ENCODE measurements around the gene ANG.
"Not testable (repeated sequence)": the region's sequence is repeated elsewhere in the genome, so short reads cannot be mapped to it uniquely, and the experiment has no call there.

ANG gene

DNA sequence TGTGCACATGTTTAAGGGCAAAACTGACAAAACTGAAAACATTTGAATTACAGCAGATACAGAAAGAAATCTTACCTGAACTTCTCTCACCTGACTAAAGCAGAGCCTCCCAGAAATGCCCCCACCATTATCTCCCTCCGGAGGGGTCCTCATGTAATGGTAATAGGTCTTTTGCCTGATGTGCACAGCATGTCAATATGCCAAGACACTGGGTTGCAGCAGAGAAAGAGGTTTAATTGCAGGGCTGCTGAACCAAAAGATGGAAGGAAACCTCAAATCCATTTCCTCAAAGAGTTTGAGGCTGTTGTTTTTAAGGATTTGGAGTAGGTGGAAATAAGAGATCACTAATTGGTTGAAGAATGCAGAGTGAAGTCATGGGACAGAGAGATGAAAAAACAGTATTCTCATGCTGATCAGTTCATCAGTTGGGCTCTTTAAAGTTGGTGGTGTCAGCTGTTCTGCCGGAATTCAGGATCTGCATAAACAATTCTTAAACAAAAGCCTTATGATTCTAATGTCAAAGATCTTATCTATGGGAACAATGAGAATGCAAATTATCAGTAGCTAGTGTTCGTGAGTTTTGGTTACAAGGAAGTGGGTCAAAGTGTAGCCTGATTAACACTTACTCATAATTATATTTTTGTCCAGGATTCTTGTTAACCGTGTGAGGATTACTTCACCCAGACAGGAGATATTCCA, 18.2 kb downstream of the ANG start:
- DNase-seq: no peak

DNA sequence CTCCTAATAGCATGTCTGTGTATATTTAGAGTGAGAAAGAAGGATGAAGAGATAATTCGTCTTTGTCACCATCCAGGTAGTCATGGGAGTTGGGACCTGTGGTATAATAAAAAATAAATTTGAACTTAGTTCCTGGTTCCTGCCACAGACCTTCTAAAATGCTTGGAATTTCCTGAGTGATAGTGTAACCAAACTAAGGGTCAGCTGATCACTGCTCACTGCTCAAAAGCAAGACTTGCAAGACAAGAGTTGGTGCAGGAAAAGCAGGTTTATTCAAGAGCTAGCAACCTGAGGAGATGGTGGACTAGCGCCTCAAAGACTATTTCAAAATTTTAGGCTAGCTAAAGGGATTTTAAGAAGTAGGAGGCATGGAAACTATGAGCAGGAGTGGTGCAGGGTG, 19.1 kb downstream of the ANG start:
- no peak for DNase-seq

DNA sequence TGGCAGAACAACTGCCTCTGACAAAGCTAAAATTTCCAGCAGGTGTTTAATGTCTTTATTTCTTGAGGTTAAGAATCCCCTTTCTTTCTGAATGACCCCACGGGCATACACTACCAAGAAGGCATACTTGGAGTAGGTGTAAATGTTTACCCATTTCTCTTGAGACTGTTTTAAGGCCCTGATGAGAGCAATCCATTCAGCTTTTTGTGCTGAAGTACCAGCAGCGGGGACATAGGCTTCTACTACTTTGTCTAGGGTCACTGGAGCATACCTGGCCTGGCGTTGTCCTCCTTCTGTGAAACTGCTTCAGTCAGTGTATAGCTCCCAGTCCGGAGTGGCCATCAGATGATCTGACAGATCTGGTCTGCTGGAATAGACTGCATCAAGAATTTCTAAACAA, 22.7 kb downstream of the ANG start:
- DNase-seq: no peak

DNA sequence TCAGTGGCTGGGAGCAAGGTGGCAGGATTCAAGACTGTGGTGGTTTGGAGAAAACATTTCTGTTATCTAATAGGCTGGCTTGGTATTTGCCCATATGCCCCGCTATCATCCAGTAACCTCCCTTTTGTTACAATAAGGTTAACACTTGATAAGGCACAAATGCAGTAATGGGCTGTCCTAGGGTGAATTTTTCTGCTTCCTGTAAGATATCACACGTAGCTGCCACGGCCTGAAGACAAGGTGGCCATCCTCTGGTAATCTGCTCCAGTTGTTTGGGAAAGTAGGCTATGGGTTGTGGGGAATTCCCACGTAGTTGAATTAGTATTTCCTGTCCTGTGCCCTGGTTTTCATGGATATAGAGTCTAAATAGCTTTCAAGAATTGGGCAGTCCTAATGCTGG, 23.1 kb downstream of the ANG start:
- DNase-seq: no peak

DNA sequence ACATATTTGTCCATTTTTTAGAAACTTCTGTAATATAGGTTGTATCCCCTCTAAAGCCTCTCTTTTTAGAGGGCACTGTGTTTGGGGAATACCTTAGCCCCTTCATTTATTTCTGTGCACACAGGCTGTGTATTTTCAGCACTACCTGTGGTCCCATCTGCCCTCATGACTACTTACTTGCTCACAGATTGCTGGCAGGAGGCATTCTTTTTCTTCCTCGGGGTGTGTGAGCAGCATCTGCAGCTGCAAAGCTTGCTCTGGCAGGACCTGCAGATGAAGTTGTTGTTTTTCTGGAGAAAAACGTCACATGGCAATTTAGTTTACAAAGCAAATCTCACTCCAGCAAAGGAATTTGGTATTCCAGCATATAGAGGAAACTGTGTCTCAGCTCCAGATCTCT, 24.3 kb downstream of the ANG start:
- no peak for DNase-seq

DNA sequence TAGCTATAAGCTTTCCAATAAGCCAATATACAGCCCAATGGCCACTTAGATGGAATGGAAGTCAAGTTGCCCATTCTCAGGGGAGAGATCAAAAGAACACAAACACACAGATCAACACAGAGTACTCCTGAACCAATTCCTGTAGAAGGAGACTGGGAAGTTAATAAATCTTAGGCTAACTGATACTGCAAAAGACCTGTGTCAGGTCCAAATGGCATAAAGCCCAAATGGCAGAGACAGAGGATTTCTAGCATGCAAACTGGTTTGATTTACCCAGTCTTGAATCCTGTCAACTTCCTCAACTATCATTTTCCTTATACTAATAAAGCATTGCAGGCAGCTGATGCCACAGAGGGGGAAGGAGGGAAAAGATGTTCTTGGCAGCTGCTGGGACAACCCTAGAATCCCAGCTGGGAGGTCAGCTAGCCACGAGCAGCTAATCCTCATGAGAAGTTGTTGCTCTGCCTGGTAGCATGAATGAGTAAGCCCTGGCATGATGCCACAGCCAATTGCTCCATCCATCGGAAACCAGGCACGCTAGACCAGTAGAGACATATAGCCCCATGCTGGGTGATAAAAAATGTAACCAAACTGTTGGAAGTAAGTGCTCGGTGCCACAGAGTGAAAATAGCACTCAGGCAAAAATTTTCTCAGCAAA, 26.2 kb downstream of the ANG start:
- no peak for DNase-seq

DNA sequence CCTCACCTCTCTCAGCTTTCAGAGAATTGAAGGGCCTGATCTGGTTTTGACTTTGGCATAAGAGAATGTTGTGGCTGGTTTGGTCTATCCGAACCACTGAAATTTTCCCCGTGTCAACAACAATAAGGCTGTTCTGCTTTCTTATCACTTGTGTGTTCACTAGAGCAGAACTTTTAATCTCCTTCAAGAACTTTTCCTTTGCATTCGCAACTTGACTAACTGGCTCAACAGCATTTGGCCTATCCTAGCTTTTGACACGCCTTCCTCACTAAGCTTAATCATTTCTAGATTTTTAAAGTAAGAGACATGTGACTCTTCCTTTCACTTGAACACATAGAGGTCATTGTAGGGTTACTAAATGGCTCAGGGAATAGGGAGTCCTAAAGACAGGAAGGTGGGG, 31.2 kb downstream of the ANG start:
- no peak for DNase-seq

DNA sequence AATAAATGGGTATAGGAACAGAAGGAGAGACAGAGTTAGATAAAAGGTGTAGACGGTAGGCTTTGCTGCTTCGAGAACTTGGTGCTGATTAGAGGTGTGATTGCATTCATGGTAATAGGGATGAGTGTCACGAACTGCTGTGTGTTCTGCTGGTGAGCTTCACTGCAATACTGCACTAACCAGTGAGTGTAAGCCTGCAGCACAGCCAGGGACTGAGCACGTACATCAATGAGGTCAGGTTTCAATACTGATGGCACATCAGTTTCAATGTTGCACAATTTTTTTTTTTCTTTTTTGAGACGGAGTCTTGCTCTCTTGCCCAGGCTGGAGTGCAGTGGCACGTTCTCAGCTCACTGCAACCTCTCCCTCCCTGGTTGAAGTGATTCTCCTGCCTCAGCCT, 32.2 kb downstream of the ANG start:
- no peak for DNase-seq

DNA sequence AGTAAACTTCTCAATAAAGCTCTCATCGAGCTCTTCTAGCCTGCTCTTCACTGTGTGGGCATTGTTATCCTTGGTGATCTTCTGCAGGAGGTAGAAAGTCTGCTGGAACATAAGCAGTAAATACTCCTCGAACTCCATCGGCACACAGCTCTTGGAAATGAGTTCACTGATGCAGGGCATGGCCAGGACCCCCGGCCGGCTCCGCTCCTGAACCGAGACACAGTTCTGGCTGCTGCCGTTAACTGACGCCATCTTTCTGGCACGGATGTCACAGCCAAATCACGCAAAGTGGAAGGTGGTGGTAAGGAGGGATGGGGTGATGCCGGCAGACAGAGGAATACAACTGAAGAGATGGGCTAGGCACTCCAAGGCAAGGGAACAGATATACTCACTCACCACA, 33.5 kb downstream of the ANG start:
- DNase-seq: no peak

DNA sequence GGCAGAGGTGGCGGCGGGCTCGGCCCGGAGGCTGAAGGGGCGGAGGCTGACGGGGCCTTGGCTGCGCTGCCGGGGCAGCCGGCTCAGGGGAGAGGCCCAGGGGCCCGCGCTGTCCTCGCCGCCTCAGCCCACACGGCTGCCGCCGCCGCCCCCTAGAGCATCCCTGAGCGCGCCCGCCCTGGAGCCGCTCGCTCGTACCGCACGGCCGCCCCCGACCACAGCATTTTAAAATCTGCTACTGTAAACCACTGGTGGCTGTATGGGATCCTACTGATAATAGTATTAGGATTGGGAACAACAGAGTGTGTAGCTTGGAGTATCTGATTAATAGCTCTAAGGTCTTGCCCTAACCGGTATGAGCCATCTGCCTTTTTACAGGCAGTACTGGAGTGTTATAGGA, 34.9 kb downstream of the ANG start:
- DNase-seq: no peak

DNA sequence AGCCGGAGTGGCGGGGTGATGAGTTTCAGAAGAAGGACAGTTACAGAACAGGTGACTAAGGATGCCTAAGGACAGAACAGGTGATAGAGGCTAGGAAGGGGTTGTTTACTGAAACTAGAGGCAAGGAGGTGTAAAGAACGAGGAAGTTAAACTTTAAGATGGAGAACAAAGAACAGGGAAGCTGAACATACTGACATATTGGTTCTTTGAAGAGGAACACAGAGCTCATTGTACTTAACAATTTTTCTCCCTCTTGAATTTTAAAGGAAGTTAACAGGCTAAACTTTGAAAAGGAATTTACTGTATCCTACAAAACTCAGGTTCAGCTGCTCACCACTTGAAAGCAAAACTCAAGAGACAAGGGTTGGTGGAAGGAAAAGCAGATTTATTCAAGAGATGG, 37.6 kb downstream of the ANG start:
- not testable (repeated sequence) for DNase-seq

DNA sequence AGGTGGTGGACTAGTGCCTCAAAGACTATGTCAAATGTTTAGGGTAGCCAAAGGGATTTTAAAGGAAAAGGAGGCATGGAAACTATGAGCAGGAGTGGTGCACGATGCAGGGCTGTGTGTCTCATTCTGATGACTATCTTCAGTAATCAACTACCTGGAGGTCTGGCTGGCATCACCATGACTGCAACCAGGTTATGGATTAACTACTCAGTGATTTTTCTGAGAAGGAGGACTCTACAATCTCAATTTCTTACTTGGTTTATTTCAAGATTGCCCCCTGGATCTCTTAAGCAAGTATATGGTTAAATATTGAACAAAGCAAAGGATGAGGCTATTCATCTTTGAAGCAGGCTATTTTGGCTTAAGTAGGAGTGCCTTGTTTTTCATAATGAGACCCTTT, 38.0 kb downstream of the ANG start:
- DNase-seq: no peak

DNA sequence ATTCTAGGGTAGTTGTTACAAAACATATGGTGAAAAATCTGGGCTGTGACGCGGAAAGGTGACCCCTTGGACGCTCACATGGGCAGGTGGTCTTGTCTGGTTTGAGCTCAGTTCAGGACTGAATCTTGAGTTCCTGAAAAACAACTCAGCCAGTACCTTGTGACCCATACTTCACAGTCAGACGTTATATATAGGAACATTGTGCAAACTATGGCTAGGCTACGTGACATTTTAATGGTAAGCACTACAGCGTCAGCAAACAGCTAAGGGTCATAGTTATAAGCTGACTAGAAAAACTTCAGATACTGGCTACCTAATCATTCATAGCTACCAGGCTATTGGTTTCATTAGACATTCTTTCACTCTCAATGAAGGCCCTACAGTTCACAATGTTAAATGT, 42.3 kb downstream of the ANG start:
- DNase-seq: no peak

DNA sequence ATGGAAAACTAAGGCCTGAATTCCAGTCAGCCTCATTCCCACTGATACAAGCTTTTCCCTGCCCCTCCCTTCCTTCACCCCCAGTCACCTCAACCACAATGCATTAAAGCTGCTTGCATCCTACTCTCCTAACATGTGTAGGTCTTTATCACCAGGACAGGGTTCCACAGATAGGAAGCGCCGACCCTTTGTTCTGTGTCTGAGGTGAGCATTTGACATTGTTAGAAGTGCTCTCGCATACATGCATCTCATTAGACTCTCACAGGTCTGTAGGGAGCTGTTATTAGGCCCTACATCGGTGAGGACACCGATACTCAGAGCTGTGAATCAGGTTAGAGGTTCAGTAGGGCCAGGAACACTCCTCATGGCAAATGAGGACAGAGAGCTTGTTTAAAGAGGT, 43.9 kb downstream of the ANG start:
- no peak for DNase-seq

DNA sequence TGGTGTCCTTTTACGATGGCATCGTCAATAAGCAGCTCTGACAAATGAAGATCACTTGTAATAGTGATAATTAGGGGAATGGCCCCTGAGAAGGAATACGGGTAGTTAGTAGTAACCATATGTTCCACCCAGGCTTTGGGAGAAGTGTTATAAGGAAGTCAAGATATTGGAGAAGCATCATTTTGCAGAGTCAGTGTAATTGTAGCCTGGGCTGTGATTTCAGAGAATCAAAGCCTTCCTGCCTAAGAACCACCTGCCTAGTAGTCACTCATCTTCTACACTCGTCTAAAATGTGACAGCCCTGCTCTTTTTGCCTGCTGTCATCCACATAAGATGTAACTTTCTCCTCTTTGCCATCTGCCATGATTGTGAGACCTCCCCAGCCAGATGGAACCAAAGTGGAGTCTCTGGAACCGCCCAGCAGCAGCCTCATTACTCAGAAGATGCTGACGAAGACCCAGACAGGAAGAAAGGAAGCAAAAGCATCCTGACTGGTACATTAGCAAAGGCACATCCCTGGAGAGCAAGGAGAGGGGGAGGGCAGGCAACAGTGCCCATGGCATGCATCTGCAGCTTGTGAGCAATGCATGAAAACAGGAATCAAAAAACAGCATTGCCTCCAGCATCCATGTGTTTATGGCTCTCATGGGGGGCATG, 44.5 kb downstream of the ANG start:
- no peak for DNase-seq

DNA sequence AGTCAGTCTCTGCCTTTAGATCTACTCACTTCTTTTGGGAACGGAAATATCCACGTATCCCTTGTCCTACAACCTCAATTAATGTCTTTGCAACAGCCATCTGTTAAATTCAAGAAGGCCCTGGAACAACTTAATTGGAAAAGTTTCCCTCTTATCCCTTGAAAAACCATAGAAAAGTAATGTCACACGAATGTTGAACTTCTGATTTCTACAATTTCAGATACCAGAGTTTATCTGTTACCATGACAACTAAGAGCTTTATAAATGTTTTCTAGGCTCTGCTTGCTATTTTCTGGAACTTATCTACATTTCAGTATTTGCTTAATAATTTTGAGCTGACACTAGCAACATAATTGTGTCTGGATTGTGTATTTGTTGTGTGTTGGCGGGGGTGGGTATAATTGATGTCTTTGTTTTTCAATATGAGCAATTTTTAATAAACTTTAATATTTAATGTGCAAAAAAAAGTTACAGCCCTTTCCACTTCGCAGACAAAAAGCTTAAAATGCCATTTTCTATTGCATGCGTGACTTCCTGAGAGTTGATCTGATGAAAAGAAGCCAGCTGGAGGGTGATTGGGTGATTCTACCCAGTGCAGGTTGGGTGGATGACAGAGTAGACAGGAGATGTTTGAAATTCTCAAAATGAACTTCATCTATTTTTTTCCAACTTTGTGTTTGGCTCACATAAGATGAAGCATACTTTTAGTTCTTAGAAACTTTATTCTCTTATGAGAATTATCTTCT, 45.3 kb downstream of the ANG start:
- DNase-seq: no peak

DNA sequence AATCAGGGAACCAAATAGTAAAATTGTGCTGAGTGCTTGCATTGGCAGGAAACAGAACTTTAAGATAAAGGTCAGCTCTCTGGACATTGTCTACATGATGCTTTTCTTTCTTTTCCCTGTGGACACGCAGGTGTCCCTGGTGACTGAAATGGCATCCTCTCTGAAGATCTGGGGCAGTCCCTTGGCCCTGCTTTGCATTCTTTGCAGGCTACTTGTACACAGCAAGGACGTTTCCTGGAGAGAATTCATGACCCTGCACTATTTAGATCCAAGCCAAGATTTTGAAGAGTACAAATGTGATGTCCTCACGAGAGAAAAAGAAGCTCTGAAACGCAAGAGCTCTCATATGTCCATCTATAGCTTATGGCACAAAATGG, 45.9 kb downstream of the ANG start:
- DNase-seq: no peak

DNA sequence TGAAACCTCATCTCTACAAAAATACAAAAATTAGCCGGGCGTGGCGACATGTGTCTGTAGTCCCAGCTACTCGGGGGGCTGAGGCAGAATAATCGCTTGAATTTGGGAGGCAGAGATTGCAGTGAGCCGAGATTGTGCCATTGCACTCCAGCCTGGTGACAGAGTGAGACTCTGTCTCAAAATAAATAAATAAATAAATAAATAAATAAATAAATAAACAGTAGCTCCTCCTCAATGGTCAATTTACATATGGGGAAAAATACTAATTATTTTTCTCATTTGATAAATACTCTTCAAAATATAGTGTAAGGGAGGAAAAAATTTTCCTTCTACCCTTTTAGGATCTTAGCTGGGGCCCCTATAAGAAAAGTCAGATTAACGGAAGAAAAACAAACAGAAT, 49.7 kb downstream of the ANG start:
- DNase-seq: not testable (repeated sequence)

DNA sequence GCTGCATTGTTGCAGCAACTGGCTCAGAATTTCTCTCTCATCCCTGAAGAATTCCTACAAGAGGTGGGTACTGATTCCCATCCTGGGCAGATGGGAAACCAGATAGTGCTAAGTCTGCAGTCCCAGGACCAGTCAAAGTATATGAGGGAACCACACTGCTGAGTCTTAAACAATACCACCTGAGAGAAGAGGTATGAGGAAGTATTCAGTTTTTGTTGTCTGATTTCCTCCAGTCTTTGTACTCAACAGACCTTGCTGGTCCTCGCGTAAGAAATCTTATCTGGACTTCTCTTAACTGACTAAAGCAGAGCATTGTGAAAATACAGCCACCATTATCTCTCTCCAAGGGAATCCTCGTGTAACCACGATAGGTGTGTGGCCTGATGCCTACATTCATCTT, 53.6 kb downstream of the ANG start:
- no peak for DNase-seq

DNA sequence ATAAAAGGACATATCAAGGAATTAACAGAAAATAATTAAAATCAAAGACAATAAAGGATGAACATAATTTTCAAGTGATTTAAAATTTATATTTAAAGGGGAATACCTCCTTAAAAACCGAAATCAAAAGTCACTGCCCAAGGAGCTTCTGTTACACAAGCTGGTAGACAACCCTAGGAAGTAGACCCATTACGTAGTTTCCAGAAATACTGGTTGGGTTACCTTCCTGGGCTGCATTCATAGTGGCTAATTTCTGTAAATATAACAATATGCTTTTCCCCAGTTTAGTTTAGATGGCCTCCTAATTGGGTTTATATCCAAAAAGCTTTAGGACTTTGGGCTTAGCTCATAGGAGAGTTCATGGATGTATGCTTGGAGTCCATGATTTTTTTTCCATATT, 55.0 kb downstream of the ANG start:
- DNase-seq: no peak
